Left renal cortex interstitium (tissue), 4 donors: Measurements from ENCODE around the gene MAP3K9. TPM values are rescaled to one million over a fixed set of nuclear protein-coding genes. Genes with fewer than 3 reads are reported as not detected.

Experiments
- DNase-seq, 4 donors: peaks; one replicate each; pipeline ENCODE4 v3.0.0-alpha.2; 2013; ENCODE audit warnings: low read depth in 4 of 4, low spot score in 2 of 4, missing footprints in 1 of 4
- polyA plus RNA-seq, 4 donors: library from polyadenylated mRNA; unstranded; fragments of 120-200 nt; gene quantifications; one replicate each; pipeline ENCODE4 v1.2.1, GENCODE V29; 2013; ENCODE audit not compliant: insufficient read length in 4 of 4

The MAP3K9 gene
- polyA plus RNA-seq, 4 donors: 3.3 to 5.4 (median 4.2) TPM

DNA sequence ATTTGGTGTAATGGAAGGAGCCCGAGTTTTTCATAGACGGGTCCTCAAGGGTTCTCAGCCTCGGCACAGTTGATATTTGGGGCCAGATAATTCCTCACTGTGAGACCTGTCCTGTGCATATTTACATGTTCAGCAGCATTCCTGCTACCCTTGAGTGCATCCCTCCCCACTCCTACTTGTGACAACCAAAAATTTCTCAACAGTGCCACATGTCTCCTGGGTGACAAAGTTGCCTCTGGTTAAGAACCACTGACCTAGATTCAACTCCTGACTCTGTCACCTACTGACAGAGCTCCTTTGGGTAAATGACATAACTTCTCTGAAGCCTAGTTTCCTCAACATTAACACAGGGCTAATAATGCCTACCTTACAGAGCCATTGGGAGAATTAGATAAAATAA, 107.2 kb downstream of the MAP3K9 start:
- no peak for DNase-seq

DNA sequence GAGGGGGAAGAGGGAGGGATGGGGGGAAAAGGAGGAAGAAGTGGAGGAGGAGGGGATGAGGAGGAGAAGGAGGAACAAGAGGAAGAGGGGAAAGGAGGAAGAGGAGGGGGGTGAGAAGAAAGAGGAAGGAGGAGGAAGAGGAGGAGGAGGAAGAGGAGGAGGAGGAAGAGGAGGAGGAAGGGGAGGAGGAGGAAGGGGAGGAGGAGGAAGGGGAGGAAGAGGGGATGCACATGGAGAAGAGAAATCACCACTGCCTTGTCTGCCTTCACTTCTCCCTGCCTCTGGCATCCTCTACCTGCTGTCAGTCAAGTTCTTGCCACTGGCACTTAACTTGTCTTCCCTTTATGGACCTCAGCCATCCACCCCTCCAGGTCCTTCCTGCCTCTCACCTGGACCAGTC, 107.7 kb downstream of the MAP3K9 start:
- no peak for DNase-seq

DNA sequence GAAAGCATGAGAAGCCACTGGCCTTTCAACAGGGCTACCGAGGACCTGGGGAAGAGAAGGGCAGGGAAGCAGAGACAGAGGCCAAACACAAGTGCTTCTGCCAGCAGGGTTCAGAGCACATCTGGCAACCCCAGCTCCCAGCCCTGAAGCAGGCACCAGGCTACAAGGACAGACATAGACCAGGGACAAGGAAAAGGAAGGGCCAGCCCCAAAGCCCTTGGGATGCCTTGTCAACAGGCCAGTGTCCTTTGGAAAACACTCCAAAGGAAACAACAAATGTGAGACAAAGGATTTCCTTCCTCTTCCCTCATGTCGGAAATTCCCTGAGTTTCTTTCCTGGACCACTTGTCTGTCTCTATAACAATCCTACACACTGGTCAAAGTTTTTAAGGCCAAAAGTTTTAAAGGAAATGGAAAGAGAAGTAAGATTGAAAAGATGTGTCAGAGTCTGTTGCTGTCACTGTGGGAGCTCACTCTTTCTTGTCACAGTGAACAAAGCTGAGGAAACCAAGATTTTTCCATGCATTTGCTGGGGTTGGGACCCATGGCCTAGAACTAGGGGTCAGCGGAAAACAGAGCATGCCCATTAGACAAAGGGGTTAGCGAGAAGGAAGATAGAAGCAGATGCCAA, 108.2 kb downstream of the MAP3K9 start:
- no peak for DNase-seq

DNA sequence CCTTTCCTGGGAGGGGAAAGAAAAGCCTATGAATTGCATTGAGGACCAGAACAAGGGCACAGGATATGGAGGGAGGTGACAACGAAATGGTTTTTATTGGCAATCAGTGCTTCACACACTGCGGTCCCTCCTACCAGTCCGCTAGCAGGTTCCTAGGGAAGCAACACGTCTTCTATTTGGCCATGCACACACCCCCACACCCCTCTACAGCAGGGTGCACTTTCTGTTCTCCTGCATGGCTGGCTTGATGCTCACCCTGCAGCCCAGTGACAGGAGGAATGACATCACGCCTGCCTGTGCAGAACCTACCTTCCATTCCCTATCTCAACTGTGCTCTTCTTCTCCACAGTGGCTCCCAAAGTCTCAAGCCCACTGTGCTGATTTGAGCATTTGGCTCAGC, 109.7 kb downstream of the MAP3K9 start:
- DNase-seq: no peak

GRCh38 chr14:70698288-70698687, 111.0 kb downstream of the MAP3K9 start:
- DNase-seq: no peak

DNA sequence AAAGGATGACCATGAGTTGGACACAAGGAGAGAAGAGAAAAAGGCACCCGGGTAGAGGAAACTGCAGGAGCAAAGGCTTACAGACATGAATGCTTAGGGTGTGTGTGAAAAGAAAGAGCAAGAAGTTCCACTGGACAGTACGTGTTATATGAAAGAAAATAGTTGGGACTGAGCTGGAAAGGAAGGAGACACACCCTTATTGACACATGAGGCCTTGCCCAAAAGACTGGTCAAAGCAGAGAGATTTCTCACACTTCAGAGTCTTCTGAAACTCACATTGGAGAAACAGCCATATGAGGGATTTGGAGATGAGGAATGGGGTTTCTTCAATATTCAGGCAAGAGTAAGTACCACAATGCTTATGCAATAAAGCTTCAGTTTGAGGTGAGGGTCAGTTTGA, 111.6 kb downstream of the MAP3K9 start:
- DNase-seq: no peak

DNA sequence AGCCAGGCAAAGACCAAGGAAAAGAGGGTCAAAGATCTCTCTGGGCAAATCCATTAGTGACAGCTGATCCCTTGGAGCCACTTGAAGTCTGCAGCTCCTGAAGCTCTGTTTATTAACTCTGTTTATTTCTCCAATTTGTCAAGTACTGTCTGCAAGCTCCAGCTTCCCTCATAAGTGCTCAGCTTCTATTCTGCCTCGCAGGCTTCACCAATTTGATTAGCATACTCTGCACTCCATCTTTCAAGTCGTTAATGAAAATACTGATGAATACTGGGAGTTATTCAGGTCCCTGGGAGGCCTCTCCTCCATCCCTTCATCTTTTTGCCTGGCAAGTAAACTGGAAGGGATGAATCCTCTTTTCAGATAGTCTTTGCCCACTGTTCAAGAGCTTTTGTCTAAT, 113.3 kb downstream of the MAP3K9 start:
- DNase-seq: no peak

- no peak for DNase-seq
Observed at GRCh38 chr14:70692210-70692609, 117.1 kb downstream of the MAP3K9 start.

- no peak for DNase-seq
Observed at GRCh38 chr14:70685474-70686197, 123.7 kb downstream of the MAP3K9 start.

- no peak for DNase-seq
Observed at GRCh38 chr14:70683983-70684382, 125.3 kb downstream of the MAP3K9 start.

GRCh38 chr14:70680748-70681147, 128.6 kb downstream of the MAP3K9 start:
- DNase-seq: no peak

DNA sequence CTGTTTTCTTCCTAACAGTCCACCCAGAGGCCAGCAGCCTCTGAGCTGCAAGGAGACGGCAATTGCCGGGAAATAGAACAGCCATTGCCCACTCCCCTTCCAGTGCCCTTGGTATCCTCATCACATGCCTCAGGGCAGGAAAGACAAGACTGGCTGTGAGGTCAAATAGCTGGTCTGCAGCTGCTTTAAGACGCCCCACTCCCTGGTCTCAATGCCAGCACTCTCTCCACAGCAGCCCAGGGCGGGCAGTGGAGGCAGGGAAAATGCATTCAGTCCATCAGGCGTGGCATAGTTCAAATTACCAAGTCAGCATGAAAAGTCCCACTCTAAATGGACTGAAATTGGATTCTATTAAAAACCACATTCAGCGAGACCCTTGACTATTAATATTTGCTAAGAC, 132.0 kb downstream of the MAP3K9 start:
- DNase-seq: no peak

Other genes with a start within 250 kb of the MAP3K9 start
- 10 to 100 TPM; 34.2 to 43.2 (median 36.8) TPM for gene MED6, start 208.9 kb downstream of the MAP3K9 start, polyA plus RNA-seq
- 1 to 10 TPM; 3.0 to 3.8 (median 3.4) TPM for gene TTC9, start 167.6 kb downstream of the MAP3K9 start, polyA plus RNA-seq
- gene PCNX1, start 97.9 kb upstream of the MAP3K9 start, polyA plus RNA-seq: 10 to 100 TPM; 41.7 to 49.4 (median 44.3) TPM